A549 (cell line): ENCODE data around the gene FRY. TPM values are rescaled to one million over a fixed set of nuclear protein-coding genes. Genes with fewer than 3 reads are reported as not detected.

ENCODE experiments used
- ATAC-seq, 2 experiments: fragments of 200-7000 bp in 1 of 2; fragments of >200 bp in 1 of 2; cut with Nextera tagmentation in 1 of 2; cut with Tn5 transposase in 1 of 2; 3 replicates each; pipeline versions ENCODE4 v1.8.0 to v1.9.1; 2018 to 2020; ENCODE audit warnings: mild to moderate bottlenecking in 1 of 2, moderate library complexity in 1 of 2
- CTCF ChIA-PET: fragments of 300-600 bp; sonication (Branson Sonifier 250); formaldehyde crosslinking; extraction: SDS; loops from one replicate; lab custom pipeline; 2021; ENCODE audit warnings: antibody characterized with exemption, inconsistent platforms; lab: Yijun Ruan, JAX
- POLR2A ChIA-PET: fragments of 350-600 bp; formaldehyde crosslinking; extraction: SDS; loops from one replicate; lab custom pipeline; 2021; ENCODE audit warnings: antibody characterized with exemption, inconsistent platforms; lab: Yijun Ruan, JAX
- DNase-seq, 2 experiments: peaks; one replicate each; pipeline versions ENCODE4 v3.0.0 to v3.0.0-alpha.2; 2011 to 2016; ENCODE audit warnings: low read depth in 1 of 2, low spot score in 1 of 2
- FAIRE-seq: peaks from 2 replicates; lab custom pipeline; 2011; peaks lifted over from hg19 to GRCh38; lab: Jason Lieb, UNC
- H3K27ac ChIP-seq, 2 experiments: fragments of >200 bp; sonication (Bioruptor Twin); formaldehyde crosslinking; 3 replicates each; pipeline ENCODE4 v1.5.1; 2016 to 2017
- H3K4me1 ChIP-seq: fragments of >200 bp; sonication (Bioruptor Twin); formaldehyde crosslinking; 3 replicates; pipeline ENCODE4 v1.6.1; 2016
- H3K4me2 ChIP-seq: fragments of >200 bp; sonication (Bioruptor Twin); formaldehyde crosslinking; 3 replicates; pipeline ENCODE4 v1.6.1; 2016
- H3K4me3 ChIP-seq: fragments of >200 bp; sonication (Bioruptor Twin); formaldehyde crosslinking; 3 replicates; pipeline ENCODE4 v1.5.1; 2016
- H3K9me3 ChIP-seq: fragments of >200 bp; sonication (Bioruptor Twin); formaldehyde crosslinking; 3 replicates; pipeline ENCODE4 v1.6.1; 2016
- CBX2 ChIP-seq: fragments of 200-600 bp; sonication (generic); IDR thresholded peaks from 2 replicates; pipeline ENCODE4 v1.6.1; 2016; ENCODE audit warnings: low read depth, mild to moderate bottlenecking, borderline replicate concordance
- CHD4 ChIP-seq: fragments of 200-600 bp; sonication (generic); IDR thresholded peaks from 2 replicates; pipeline ENCODE4 v1.6.1; 2016; ENCODE audit warnings: antibody characterized with exemption, mild to moderate bottlenecking, borderline replicate concordance
- CTCF ChIP-seq: fragments of >200 bp; sonication (Bioruptor Twin); formaldehyde crosslinking; IDR thresholded peaks from 3 replicates; pipeline ENCODE4 v1.5.1; 2016
- EHF ChIP-seq: fragments of 250-450 bp; sonication (Bioruptor Pico); IDR thresholded peaks from 2 replicates; pipeline ENCODE4 v1.5.0; 2020; ENCODE audit warnings: mild to moderate bottlenecking
- EHMT2 ChIP-seq: fragments of 200-600 bp; sonication (generic); IDR thresholded peaks from 2 replicates; pipeline ENCODE4 v1.6.1; 2016; ENCODE audit warnings: antibody characterized with exemption, low read depth, mild to moderate bottlenecking, moderate library complexity
- EP300 ChIP-seq, 2 experiments: fragments of >200 bp; sonication (Bioruptor Twin); formaldehyde crosslinking; IDR thresholded peaks; 2 replicates in 1 of 2; 3 replicates in 1 of 2; pipeline ENCODE4 v1.6.1; 2016 to 2017
- FOSB ChIP-seq: fragments of 250-450 bp; sonication (Bioruptor Pico); IDR thresholded peaks from 2 replicates; pipeline ENCODE4 v1.5.0; 2020; ENCODE audit warnings: mild to moderate bottlenecking, moderate library complexity
- FOSL2 ChIP-seq, 2 experiments: fragments of 450-650 bp in 1 of 2; fragments of >200 bp in 1 of 2; sonication (Bioruptor Twin) in 1 of 2; formaldehyde crosslinking; IDR thresholded peaks; 2 replicates each; pipeline versions ENCODE4 v1.5.0 to v1.6.1; 2016 to 2020; ENCODE audit warnings: mild to moderate bottlenecking in 1 of 2, moderate library complexity in 1 of 2
- HOXB13 ChIP-seq: fragments of 250-450 bp; sonication (Bioruptor Pico); IDR thresholded peaks from 2 replicates; pipeline ENCODE4 v1.5.0; 2020; ENCODE audit warnings: low read depth, mild to moderate bottlenecking, moderate library complexity
- HOXB5 ChIP-seq: fragments of 250-450 bp; sonication (Bioruptor Pico); IDR thresholded peaks from 2 replicates; pipeline ENCODE4 v1.5.0; 2020; ENCODE audit warnings: mild to moderate bottlenecking, moderate library complexity
- JUN ChIP-seq, 2 experiments: fragments of >200 bp; sonication (Bioruptor Twin); formaldehyde crosslinking; IDR thresholded peaks; 2 replicates in 1 of 2; 3 replicates in 1 of 2; pipeline ENCODE4 v1.6.1; 2016 to 2017
- KDM1A ChIP-seq: fragments of 200-600 bp; sonication (generic); IDR thresholded peaks from 2 replicates; pipeline ENCODE4 v1.6.1; 2016; ENCODE audit warnings: low read depth, mild to moderate bottlenecking
- MAFK ChIP-seq: fragments of 450-650 bp; IDR thresholded peaks from 2 replicates; pipeline ENCODE4 v1.6.1; 2014; ENCODE audit not compliant: partially characterized antibody
- MAX ChIP-seq: IDR thresholded peaks from 2 replicates; pipeline ENCODE4 v1.6.1; 2012
- NFE2L2 ChIP-seq: fragments of 150-350 bp; conservative IDR thresholded peaks from 2 replicates; pipeline ENCODE4 v1.6.1; 2014; ENCODE audit warnings: low read length
- NR3C1 ChIP-seq: fragments of >200 bp; sonication (Bioruptor Twin); formaldehyde crosslinking; IDR thresholded peaks from 3 replicates; pipeline ENCODE4 v1.6.1; 2017
- PBX3 ChIP-seq: IDR thresholded peaks from 2 replicates; pipeline ENCODE4 v1.6.1; 2012
- PHF8 ChIP-seq: fragments of 200-600 bp; sonication (generic); IDR thresholded peaks from 2 replicates; pipeline ENCODE4 v1.6.1; 2016; ENCODE audit warnings: low read depth, mild to moderate bottlenecking, antibody characterized with exemption, moderate library complexity, borderline replicate concordance
- POLR2A ChIP-seq: IDR thresholded peaks from 2 replicates; pipeline ENCODE4 v1.6.1; 2012; ENCODE audit warnings: mild to moderate bottlenecking, low read length
- POLR2AphosphoS2 ChIP-seq: conservative IDR thresholded peaks from 2 replicates; pipeline ENCODE4 v1.6.1; 2012; ENCODE audit warnings: low read length, improper control_type of control experiment, inconsistent platforms
- RFX5 ChIP-seq: fragments of 450-650 bp; IDR thresholded peaks from 2 replicates; pipeline ENCODE4 v1.7.1; 2014; ENCODE audit warnings: antibody characterized with exemption, mild to moderate bottlenecking, moderate library complexity
- SMC3 ChIP-seq: fragments of >200 bp; sonication (Bioruptor Twin); formaldehyde crosslinking; IDR thresholded peaks from 3 replicates; pipeline ENCODE4 v1.6.1; 2018; ENCODE audit warnings: inconsistent platforms
- TFCP2L1 ChIP-seq: fragments of 250-450 bp; sonication (Bioruptor Pico); IDR thresholded peaks from 2 replicates; pipeline ENCODE4 v1.5.0; 2021; ENCODE audit warnings: mild to moderate bottlenecking
- USF2 ChIP-seq: fragments of 450-650 bp; IDR thresholded peaks from 2 replicates; pipeline ENCODE4 v1.6.1; 2014; ENCODE audit warnings: antibody characterized with exemption
- ZC3H11A ChIP-seq: fragments of 450-650 bp; IDR thresholded peaks from 2 replicates; pipeline ENCODE4 v1.6.1; 2014; ENCODE audit warnings: antibody characterized with exemption, mild to moderate bottlenecking
- WGBS: methylation state at CpG from one replicate; pipeline ENCODE4 v1.1.6; 2017; ENCODE audit errors: missing lambda C conversion rate; 5-methylcytosine and 5-hydroxymethylcytosine counted together
- polyA plus RNA-seq, 4 experiments: library from polyadenylated mRNA; depleted of rRNA in 3 of 4; stranded (reverse); fragments of >200 nt; fragmentation: RNase III in 1 of 4; extraction: RNeasy Plus Mini Kit Qiagen cat#74134 plus additional on column Dnase treatment in 1 of 4; gene quantifications; 2 replicates in 3 of 4; 3 replicates in 1 of 4; pipeline ENCODE4 v1.2.3, GENCODE V29; 2011 to 2017

FRY gene
- polyA plus RNA-seq, 2 of the 4 experiments (the other 2 are of a cell fraction): 0.08 to 0.26 TPM

- Histone ChIP-seq H3K9me3 (no peaks in the 10 kb centered on the region), H3K4me2 (no peak overlapping the region), H3K4me3 (no peak overlapping the region), H3K27ac (no peak overlapping the region), H3K4me1 (no peaks in the 10 kb centered on the region)
- ChIA-PET CTCF (no interaction called here), POLR2A (no interaction called here)
- DNase-seq (no peak), ATAC-seq (no peak), FAIRE-seq (no peak)
- 64% methylated on average over 5 of the region's 5 CpGs for WGBS
- TF ChIP-seq POLR2AphosphoS2: no peak
- TF ChIP-seq FOSB: no peak
- no peak for TF ChIP-seq FOSL2 (IDR thresholded peaks at IDR 0.05)
- TF ChIP-seq FOSL2 (CRISPR knock-in tag; IDR thresholded peaks at IDR 0.05): no peak
- TF ChIP-seq PHF8: no peak
- TF ChIP-seq CTCF: no peak
- TF ChIP-seq ZC3H11A: no peak
- TF ChIP-seq KDM1A: no peak
- no peak for TF ChIP-seq EHF (CRISPR knock-in tag)
- no peak for TF ChIP-seq TFCP2L1 (CRISPR knock-in tag)
- TF ChIP-seq JUN (IDR thresholded peaks at IDR 0.05): no peak
- no peak for TF ChIP-seq CBX2
These were observed 36.7 kb downstream of the FRY start for GRCh38 chr13:32068255-32068654.

- no peak overlapping the region for H3K27ac ChIP-seq
- CTCF ChIA-PET: no interaction called here
- H3K4me2 ChIP-seq: no peak overlapping the region
- no peak for ATAC-seq
- POLR2A ChIA-PET: no interaction called here
- TF ChIP-seq SMC3 (no peak), MAX (no peak), CHD4 (no peak), EHF (CRISPR knock-in tag) (no peak), USF2 (no peak), RFX5 (no peak), HOXB5 (no peak), NFE2L2 (no peak), PBX3 (no peak), POLR2AphosphoS2 (no peak), CBX2 (no peak), FOSL2 (IDR thresholded peaks at IDR 0.05) (no peak), FOSL2 (CRISPR knock-in tag; IDR thresholded peaks at IDR 0.05) (no peak), MAFK (no peak), HOXB13 (no peak), EP300 (IDR thresholded peaks at IDR 0.05) (no peak), NR3C1 (no peak), POLR2A (no peak), EHMT2 (no peak)
- no peaks in the 10 kb centered on the region for H3K4me1 ChIP-seq
- no peaks in the 10 kb centered on the region for H3K9me3 ChIP-seq
- H3K4me3 ChIP-seq: no peak overlapping the region
- DNase-seq: no peak
- no peak for FAIRE-seq
- WGBS: 80% methylated on average over 6 of the region's 6 CpGs
These were observed 41.7 kb downstream of the FRY start for GRCh38 chr13:32073180-32073864.
